ENCODE measurements around the gene SPAG16. TPM values are rescaled to one million over a fixed set of nuclear protein-coding genes. Genes with fewer than 3 reads are reported as not detected.

Gene SPAG16
- total RNA-seq, 4 donors from 2014 or later: 1.2 to 30.8 (median 16.2) TPM

DNA sequence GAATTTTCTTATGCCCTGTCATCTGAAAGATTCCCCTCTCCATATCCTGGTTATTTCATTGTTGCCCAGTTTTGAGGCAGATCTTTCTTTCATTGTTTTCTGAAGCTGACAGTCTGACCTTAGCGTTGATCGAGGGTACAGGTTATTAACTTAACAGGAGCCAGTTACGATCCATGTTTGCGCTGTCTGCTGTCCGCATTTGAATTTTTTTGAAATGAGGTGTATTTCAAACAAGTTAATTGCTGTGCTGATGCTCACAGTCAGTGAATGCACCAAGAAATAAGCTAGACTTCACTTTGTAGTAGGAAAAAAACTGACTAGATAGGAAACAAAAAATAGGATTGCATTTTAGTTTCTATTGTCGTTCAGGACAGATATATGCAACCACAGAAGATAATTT lies 34.8 kb upstream of the SPAG16 start:
- H3K4me1 ChIP-seq: peaks cover 0 to 3% (median 0%) of the 10 kb centered on the region in 4 donors
- no peak overlapping the region for H3K4me3 ChIP-seq
- H3K27me3 ChIP-seq: no peaks in the 10 kb centered on the region
- in situ Hi-C loops (cut with MboI; ENCODE audit: low pct_ligation_motif_present in 1 of 4, low pct_unique_long_range_greater_than_20kb in 1 of 4, low sequenced_read_pairs in 3 of 4): loop anchor here in 3 of 4 donors (25.0 kb wide), 2 partner anchors 663 to 688 kb away; no protein-coding TSS in a partner anchor
- 57 to 66% methylated on average over 6 of the region's 6 CpGs for WGBS, 2 donors (ENCODE audit: low coverage in 1 of 2)
- H3K27ac ChIP-seq: no peak overlapping the region
- TF ChIP-seq POLR2AphosphoS5 (IDR thresholded peaks at IDR 0.05): no peak
- TF ChIP-seq, protein P1, sequence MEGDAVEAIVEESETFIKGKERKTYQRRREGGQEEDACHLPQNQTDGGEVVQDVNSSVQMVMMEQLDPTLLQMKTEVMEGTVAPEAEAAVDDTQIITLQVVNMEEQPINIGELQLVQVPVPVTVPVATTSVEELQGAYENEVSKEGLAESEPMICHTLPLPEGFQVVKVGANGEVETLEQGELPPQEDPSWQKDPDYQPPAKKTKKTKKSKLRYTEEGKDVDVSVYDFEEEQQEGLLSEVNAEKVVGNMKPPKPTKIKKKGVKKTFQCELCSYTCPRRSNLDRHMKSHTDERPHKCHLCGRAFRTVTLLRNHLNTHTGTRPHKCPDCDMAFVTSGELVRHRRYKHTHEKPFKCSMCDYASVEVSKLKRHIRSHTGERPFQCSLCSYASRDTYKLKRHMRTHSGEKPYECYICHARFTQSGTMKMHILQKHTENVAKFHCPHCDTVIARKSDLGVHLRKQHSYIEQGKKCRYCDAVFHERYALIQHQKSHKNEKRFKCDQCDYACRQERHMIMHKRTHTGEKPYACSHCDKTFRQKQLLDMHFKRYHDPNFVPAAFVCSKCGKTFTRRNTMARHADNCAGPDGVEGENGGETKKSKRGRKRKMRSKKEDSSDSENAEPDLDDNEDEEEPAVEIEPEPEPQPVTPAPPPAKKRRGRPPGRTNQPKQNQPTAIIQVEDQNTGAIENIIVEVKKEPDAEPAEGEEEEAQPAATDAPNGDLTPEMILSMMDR (IDR thresholded peaks at IDR 0.05): no peak
- TF ChIP-seq POLR2A (IDR thresholded peaks at IDR 0.05): no peak
- TF ChIP-seq EP300 (IDR thresholded peaks at IDR 0.05; ENCODE audit: low read depth): no peak
- no peak for DNase-seq
- no peaks in the 10 kb centered on the region for H3K9me3 ChIP-seq
- intact Hi-C loops (cut with DNase I; ENCODE audit: low total_unique reads): no loop called here
- no peaks in the 10 kb centered on the region for H3K36me3 ChIP-seq

DNA sequence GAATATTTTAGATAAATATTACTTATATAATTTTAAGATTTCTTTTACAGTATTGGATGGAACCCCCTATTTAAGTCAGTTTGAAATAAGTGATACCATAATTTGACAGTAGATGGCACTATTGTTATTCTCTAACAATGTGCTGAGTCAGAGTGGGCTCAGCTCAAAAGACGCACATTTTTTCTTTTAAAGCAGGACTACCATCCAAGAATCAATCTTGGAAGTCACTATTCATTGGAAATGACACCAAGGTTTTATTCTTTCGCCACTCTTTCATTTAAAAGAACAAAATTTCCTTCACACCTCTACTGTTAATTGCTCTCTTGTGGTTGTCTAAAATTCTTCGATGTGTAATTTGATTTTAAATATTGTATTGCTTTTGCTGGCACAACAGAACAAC lies 32.6 kb upstream of the SPAG16 start:
- in situ Hi-C loops (cut with MboI; ENCODE audit: low pct_ligation_motif_present in 1 of 4, low pct_unique_long_range_greater_than_20kb in 1 of 4, low sequenced_read_pairs in 3 of 4): loop anchor here in 3 of 4 donors (5.0 to 25.0 kb wide), 2 partner anchors 676 to 2011 kb away; no protein-coding TSS in a partner anchor
- Histone ChIP-seq H3K4me3 (no peak overlapping the region), H3K9me3 (no peaks in the 10 kb centered on the region), H3K27me3 (no peaks in the 10 kb centered on the region), H3K36me3 (no peaks in the 10 kb centered on the region), H3K4me1 (peaks cover 0 to 3% (median 0%) of the 10 kb centered on the region in 4 donors), H3K27ac (no peak overlapping the region)
- WGBS, 2 donors (ENCODE audit: low coverage in 1 of 2): 29 to 33% methylated on average over 3 of the region's 3 CpGs
- intact Hi-C loops (cut with DNase I; ENCODE audit: low total_unique reads): no loop called here
- no peak for DNase-seq
- TF ChIP-seq POLR2AphosphoS5 (IDR thresholded peaks at IDR 0.05) (no peak), EP300 (IDR thresholded peaks at IDR 0.05; ENCODE audit: low read depth) (no peak), POLR2A (IDR thresholded peaks at IDR 0.05) (no peak)
- TF ChIP-seq, protein P1 (IDR thresholded peaks at IDR 0.05): peak; percentile 59 to 72 (median 70)

DNA sequence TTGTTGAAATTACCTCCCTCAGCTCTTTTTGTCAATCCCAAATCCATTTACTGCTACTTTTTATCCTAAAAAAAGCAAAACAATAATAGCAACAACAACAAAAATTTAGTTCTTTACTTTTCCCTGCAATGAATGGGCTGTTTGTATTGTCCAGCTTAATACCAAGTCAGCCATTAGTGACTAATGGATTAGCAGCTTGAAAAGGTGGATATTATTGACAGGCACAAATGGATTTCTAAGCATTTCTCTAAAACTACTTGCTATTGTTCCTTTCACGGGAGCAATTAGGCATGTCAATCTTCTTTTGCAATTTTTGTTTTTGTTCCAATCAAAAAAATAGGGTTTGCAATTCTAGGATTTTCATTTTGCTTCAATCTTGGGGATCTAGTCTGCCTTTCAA lies 32.1 kb upstream of the SPAG16 start:
- no peak overlapping the region for H3K4me3 ChIP-seq
- H3K36me3 ChIP-seq: no peaks in the 10 kb centered on the region
- no peak for TF ChIP-seq POLR2A (IDR thresholded peaks at IDR 0.05)
- no peak for TF ChIP-seq EP300 (IDR thresholded peaks at IDR 0.05; ENCODE audit: low read depth)
- no peak for TF ChIP-seq POLR2AphosphoS5 (IDR thresholded peaks at IDR 0.05)
- TF ChIP-seq, protein P1 (IDR thresholded peaks at IDR 0.05): no peak
- WGBS, 2 donors (ENCODE audit: low coverage in 1 of 2): 56 to 64% methylated on average over 1 of the region's 1 CpG
- in situ Hi-C loops (cut with MboI; ENCODE audit: low pct_ligation_motif_present in 1 of 4, low pct_unique_long_range_greater_than_20kb in 1 of 4, low sequenced_read_pairs in 3 of 4): loop anchor here in 3 of 4 donors (5.0 to 25.0 kb wide), 2 partner anchors 675 to 2010 kb away; no protein-coding TSS in a partner anchor
- H3K27me3 ChIP-seq: no peaks in the 10 kb centered on the region
- DNase-seq: no peak
- no peak overlapping the region for H3K27ac ChIP-seq
- H3K9me3 ChIP-seq: no peaks in the 10 kb centered on the region
- intact Hi-C loops (cut with DNase I; ENCODE audit: low total_unique reads): no loop called here
- H3K4me1 ChIP-seq: peaks cover 0 to 3% (median 0%) of the 10 kb centered on the region in 4 donors

DNA sequence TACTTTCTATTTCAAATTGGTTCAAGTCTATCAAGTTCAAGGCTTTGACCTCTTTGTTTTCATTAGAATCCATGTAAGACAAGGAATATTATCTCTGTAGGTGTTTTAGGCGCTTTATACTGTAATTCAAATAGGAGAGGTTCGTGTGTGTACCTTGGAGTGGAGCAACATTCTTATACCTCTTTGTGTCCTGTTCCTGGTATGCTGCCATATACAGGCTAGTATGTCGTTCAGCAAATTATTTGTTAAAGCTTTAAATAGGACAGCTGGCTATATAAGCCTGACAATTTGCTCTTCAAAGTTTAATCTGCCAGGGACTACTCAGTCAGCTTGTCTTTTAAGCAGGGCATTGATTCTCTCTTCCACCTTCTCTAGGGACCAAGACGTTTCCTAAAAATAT lies 31.1 kb upstream of the SPAG16 start:
- Histone ChIP-seq H3K36me3 (no peaks in the 10 kb centered on the region), H3K27me3 (no peaks in the 10 kb centered on the region), H3K4me3 (no peak overlapping the region), H3K9me3 (no peaks in the 10 kb centered on the region), H3K4me1 (peaks cover 0 to 3% (median 0%) of the 10 kb centered on the region in 4 donors), H3K27ac (no peak overlapping the region)
- in situ Hi-C loops (cut with MboI; ENCODE audit: low pct_ligation_motif_present in 1 of 4, low pct_unique_long_range_greater_than_20kb in 1 of 4, low sequenced_read_pairs in 3 of 4): loop anchor here in 3 of 4 donors (5.0 to 25.0 kb wide), 2 partner anchors 674 to 2009 kb away; no protein-coding TSS in a partner anchor
- WGBS, 2 donors (ENCODE audit: low coverage in 1 of 2): 38 to 67% methylated on average over 4 of the region's 4 CpGs
- intact Hi-C loops (cut with DNase I; ENCODE audit: low total_unique reads): no loop called here
- no peak for TF ChIP-seq EP300 (IDR thresholded peaks at IDR 0.05; ENCODE audit: low read depth)
- no peak for TF ChIP-seq POLR2AphosphoS5 (IDR thresholded peaks at IDR 0.05)
- TF ChIP-seq, protein P1 (IDR thresholded peaks at IDR 0.05): no peak
- TF ChIP-seq POLR2A (IDR thresholded peaks at IDR 0.05): no peak
- no peak for DNase-seq

Data from transverse colon (tissue), 4 donors.